H1 (cell line): ENCODE results near the gene SPP1.
"Not testable (repeated sequence)": the region's sequence is repeated elsewhere in the genome, so short reads cannot be mapped to it uniquely, and the experiment has no call there.

Source experiments
- CTCF ChIP-seq, 3 experiments: IDR thresholded peaks; 1 replicate in 2 of 3; 2 replicates in 1 of 3; pipeline versions ENCODE4 v1.5.1 to v1.6.1; 2011; ENCODE audit warnings: low read length in 3 of 3, mild to moderate bottlenecking in 3 of 3, inconsistent platforms in 2 of 3, low read depth in 1 of 3, moderate library complexity in 1 of 3; ENCODE audit not compliant: insufficient read depth in 1 of 3; ENCODE audit errors: control extremely low read depth in 1 of 3
- SAP30 ChIP-seq: fragments of 300-600 bp; sonication (generic); IDR thresholded peaks from 2 replicates; pipeline ENCODE4 v1.7.1; 2012; ENCODE audit warnings: low read length, moderate library complexity, mild to moderate bottlenecking, inconsistent platforms; ENCODE audit not compliant: insufficient read depth, insufficient replicate concordance
- TAF1 ChIP-seq: IDR thresholded peaks from 2 replicates; pipeline ENCODE4 v1.6.1; 2011; ENCODE audit warnings: mild to moderate bottlenecking, low read depth, low read length

GRCh38 chr4:87935954-87936353 is 39.6 kb upstream of the SPP1 start:
- not testable (repeated sequence) for TF ChIP-seq CTCF (IDR thresholded peaks at IDR 0.05; ENCODE audit: control extremely low read depth in 1 of 3, insufficient read depth in 1 of 3, low read depth in 1 of 3, low read length in 3 of 3); TAF1; SAP30
